ENCODE results near the gene SH3RF3. TPM values are rescaled to one million over a fixed set of nuclear protein-coding genes. Genes with fewer than 3 reads are reported as not detected.

The SH3RF3 gene
- total RNA-seq, 1 experiment from 2014 or later = 21.7 TPM

DNA sequence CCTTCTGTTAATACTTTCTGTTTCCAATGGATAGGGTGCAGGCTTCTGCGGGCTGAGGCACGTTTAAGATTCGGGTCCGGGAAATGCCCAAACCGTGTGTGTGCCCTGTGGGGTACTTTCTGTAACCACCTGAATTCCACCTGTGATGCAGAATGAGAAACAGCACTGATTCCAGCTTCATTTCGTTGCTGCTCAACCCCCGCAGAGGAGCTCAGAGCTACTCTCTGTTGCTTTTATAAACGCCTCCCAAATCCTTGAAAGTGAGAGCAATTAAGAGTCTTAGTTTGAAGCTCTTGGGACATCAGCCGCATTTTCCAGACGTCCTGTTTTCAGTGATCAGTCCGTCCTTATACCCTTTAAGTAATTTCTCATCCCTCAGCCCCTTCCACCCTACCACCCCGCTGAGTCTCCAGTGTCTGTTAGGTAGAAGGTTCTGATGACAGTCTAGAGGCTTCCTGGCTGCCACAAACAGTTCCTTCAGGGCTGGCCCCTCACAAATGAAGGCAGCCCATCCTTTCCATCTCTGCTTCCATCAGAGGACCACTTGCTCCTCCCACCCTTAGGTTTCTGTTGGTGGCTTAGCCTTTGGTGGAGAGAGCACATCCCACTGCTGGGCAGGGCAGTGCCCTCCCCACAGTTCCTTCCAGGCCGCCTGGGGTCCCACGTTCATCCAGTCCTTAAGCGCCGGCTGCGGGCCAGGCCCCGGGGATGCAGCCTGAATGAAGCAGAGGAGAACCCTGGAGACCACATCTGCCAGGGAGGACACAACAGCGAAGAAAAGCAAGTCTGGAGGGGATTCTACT is 254.7 kb downstream of the SH3RF3 start:
- Mint-ChIP-seq H3K36me3 (ENCODE audit: insufficient read depth, unreplicated experiment) (peaks cover 21% of the 10 kb centered on the region), H3K9me3 (ENCODE audit: unreplicated experiment) (no peaks in the 10 kb centered on the region), H3K4me1 (ENCODE audit: insufficient read depth, unreplicated experiment) (peaks cover 15% of the 10 kb centered on the region), H3K27me3 (ENCODE audit: insufficient read depth, unreplicated experiment) (no peaks in the 10 kb centered on the region), H3K27ac (ENCODE audit: low read depth, unreplicated experiment) (no peak overlapping the region), H3K4me3 (ENCODE audit: unreplicated experiment) (no peak overlapping the region)
- no TSS peak for BruUV-seq (replicated peaks)
- TF ChIP-seq, protein P1, sequence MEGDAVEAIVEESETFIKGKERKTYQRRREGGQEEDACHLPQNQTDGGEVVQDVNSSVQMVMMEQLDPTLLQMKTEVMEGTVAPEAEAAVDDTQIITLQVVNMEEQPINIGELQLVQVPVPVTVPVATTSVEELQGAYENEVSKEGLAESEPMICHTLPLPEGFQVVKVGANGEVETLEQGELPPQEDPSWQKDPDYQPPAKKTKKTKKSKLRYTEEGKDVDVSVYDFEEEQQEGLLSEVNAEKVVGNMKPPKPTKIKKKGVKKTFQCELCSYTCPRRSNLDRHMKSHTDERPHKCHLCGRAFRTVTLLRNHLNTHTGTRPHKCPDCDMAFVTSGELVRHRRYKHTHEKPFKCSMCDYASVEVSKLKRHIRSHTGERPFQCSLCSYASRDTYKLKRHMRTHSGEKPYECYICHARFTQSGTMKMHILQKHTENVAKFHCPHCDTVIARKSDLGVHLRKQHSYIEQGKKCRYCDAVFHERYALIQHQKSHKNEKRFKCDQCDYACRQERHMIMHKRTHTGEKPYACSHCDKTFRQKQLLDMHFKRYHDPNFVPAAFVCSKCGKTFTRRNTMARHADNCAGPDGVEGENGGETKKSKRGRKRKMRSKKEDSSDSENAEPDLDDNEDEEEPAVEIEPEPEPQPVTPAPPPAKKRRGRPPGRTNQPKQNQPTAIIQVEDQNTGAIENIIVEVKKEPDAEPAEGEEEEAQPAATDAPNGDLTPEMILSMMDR (IDR thresholded peaks at IDR 0.05; ENCODE audit: unreplicated experiment) = no peak
- intact Hi-C loops (cut with micrococcal nuclease) = no loop called here
- DNase-seq (ENCODE audit: unreplicated experiment) = no peak
- ChIA-PET POLR2A (no interaction called here), CTCF (interaction anchor here (1.4 kb wide), 1 partner anchor 111 kb away, joined by 3 read pairs; no protein-coding TSS in a partner anchor)

DNA sequence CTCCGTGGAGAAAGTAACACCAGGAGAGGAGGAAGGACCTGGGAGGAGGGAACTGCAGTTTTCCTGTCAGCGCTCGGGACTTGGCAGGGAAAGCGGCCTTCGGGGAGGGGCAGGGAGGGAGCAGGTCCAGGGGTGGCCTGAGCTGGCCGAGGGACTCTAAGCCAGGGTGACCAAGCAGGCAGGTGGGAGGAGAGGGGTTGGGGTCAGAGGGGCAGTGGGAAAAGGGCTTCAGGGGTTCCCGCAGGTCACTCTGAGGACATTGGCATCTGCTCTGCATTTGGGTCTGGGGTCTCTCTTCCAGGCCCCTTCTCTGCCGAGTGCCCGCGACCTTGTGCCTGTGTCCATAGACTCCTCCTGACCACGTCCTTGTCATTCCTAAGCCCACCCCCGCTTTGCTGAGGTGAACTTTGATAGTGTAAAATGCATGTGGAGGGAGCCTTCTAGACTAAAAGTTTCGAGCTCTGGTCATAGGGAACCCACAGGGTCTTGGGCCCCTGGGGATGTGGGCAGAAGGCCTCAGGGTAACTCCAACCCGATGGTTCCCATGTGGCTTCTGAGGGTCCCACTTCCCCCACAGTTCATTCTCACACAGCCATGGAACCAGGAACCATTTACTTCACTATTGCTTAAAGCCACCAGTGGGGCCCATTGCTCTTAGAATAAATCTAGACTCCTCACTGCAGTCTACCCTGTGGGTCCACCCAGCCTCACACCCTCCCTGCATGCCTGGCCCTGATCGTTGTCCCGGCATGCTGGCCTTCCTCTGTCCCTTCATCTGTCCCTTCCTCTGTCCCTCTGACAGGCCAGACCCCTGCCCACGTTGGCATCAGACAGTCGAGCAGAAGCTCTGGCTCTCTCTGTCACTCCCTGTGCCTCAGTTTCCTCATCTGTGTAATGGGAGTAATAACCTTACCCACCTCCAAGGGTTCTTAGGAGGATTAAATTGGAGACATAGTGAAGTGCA is 255.6 kb downstream of the SH3RF3 start:
- H3K4me1 Mint-ChIP-seq (ENCODE audit: insufficient read depth, unreplicated experiment) = peaks cover 15% of the 10 kb centered on the region

DNA sequence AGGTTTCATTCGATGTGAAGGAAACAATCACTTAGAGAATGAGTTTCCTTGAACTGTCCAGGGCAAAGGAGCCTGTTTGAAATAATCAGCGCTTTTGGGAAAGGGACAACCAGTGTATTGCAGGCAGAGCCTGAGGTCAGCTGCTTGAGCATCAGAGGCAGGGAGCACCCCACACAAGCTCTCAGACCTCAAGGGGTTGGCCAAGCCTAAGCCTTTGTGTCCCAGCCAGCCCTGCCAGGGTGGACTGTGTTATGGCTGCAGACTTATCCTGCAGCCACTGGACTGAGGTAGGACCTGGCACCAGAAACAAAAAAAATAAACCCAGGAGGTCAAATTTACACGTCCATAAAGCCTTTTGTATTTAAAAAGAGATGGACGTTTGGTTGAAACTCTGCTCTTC is 256.5 kb downstream of the SH3RF3 start:
- BruUV-seq (replicated peaks) = no TSS peak
- intact Hi-C loops (cut with micrococcal nuclease) = no loop called here

More for the DNA sequence above, 255.6 kb downstream of the SH3RF3 start:
- BruUV-seq (replicated peaks) = no TSS peak
- POLR2A ChIA-PET = no interaction called here
- no peaks in the 10 kb centered on the region for H3K9me3 Mint-ChIP-seq (ENCODE audit: unreplicated experiment)
- H3K36me3 Mint-ChIP-seq (ENCODE audit: insufficient read depth, unreplicated experiment) = peaks cover 17% of the 10 kb centered on the region
- intact Hi-C loops (cut with micrococcal nuclease) = no loop called here
- TF ChIP-seq, protein P1 (IDR thresholded peaks at IDR 0.05; ENCODE audit: unreplicated experiment) = no peak
- no peak overlapping the region for H3K27ac Mint-ChIP-seq (ENCODE audit: low read depth, unreplicated experiment)
- CTCF ChIA-PET = no interaction called here
- no peak for DNase-seq (ENCODE audit: unreplicated experiment)
- no peak overlapping the region for H3K4me3 Mint-ChIP-seq (ENCODE audit: unreplicated experiment)
- H3K27me3 Mint-ChIP-seq (ENCODE audit: insufficient read depth, unreplicated experiment) = no peaks in the 10 kb centered on the region

More for the DNA sequence above, 256.5 kb downstream of the SH3RF3 start:
- Mint-ChIP-seq H3K9me3 (ENCODE audit: unreplicated experiment) (no peaks in the 10 kb centered on the region), H3K4me1 (ENCODE audit: insufficient read depth, unreplicated experiment) (peaks cover 15% of the 10 kb centered on the region), H3K36me3 (ENCODE audit: insufficient read depth, unreplicated experiment) (peaks cover 11% of the 10 kb centered on the region), H3K27me3 (ENCODE audit: insufficient read depth, unreplicated experiment) (no peaks in the 10 kb centered on the region), H3K27ac (ENCODE audit: low read depth, unreplicated experiment) (no peak overlapping the region), H3K4me3 (ENCODE audit: unreplicated experiment) (no peak overlapping the region)
- DNase-seq (ENCODE audit: unreplicated experiment) = no peak
- ChIA-PET CTCF (no interaction called here), POLR2A (no interaction called here)
- TF ChIP-seq, protein P1 (IDR thresholded peaks at IDR 0.05; ENCODE audit: unreplicated experiment) = no peak
